Naive thymus-derived CD4-positive, alpha-beta T cell (primary cell): ENCODE measurements around the gene MGAT4A. TPM values are rescaled to one million over a fixed set of nuclear protein-coding genes. Genes with fewer than 3 reads are reported as not detected.

ENCODE experiments used
- ATAC-seq: fragments of 150-1000 bp; cut with Tn5 transposase; 2 replicates; pipeline ENCODE4 v1.10.0; 2021; ENCODE audit warnings: mild to moderate bottlenecking, moderate library complexity
- CTCF ChIA-PET: fragments of 350-600 bp; sonication (Branson Sonifier 250); formaldehyde crosslinking; loops from one replicate; lab custom pipeline; 2021; ENCODE audit warnings: antibody characterized with exemption; lab: Charles Lee
- POLR2A ChIA-PET: fragments of 350-600 bp; sonication (Branson Sonifier 250); formaldehyde crosslinking; loops from one replicate; lab custom pipeline; 2021; ENCODE audit warnings: antibody characterized with exemption, inconsistent platforms; lab: Charles Lee
- DNase-seq, 9 donors: peaks; one replicate each; pipeline versions ENCODE4 v3.0.0 to v3.0.0-alpha.2; 2020 to 2022; ENCODE audit warnings: mixed read lengths in 1 of 9
- H3K27ac ChIP-seq: one replicate; pipeline ENCODE4 v1.7.0; 2013; ENCODE audit warnings: mild to moderate bottlenecking, low read depth, low read length, moderate library complexity
- H3K27me3 ChIP-seq, 2 donors: one replicate each; pipeline ENCODE4 v1.7.0; 2013; ENCODE audit warnings: low read length in 2 of 2, mild to moderate bottlenecking in 2 of 2, moderate library complexity in 2 of 2; ENCODE audit not compliant: control insufficient read depth in 2 of 2, insufficient read depth in 2 of 2
- H3K36me3 ChIP-seq, 3 experiments: 1 replicate in 2 of 3; 2 replicates in 1 of 3; pipeline ENCODE4 v1.7.0; 2013; ENCODE audit warnings: low read length in 3 of 3, mild to moderate bottlenecking in 3 of 3, moderate library complexity in 1 of 3; ENCODE audit not compliant: insufficient read depth in 3 of 3, control insufficient read depth in 2 of 3
- H3K4me1 ChIP-seq, 2 donors: one replicate each; pipeline ENCODE4 v1.7.0; 2013; ENCODE audit warnings: low read length in 2 of 2, mild to moderate bottlenecking in 2 of 2, moderate library complexity in 1 of 2; ENCODE audit not compliant: control insufficient read depth in 2 of 2, insufficient read depth in 2 of 2
- H3K4me3 ChIP-seq: 2 replicates; pipeline ENCODE4 v1.7.0; 2013; ENCODE audit warnings: mild to moderate bottlenecking, low read length
- H3K9me3 ChIP-seq, 3 experiments: 1 replicate in 2 of 3; 2 replicates in 1 of 3; pipeline ENCODE4 v1.7.0; 2013; ENCODE audit warnings: low read length in 3 of 3; ENCODE audit not compliant: control insufficient read depth in 2 of 3
- H3K27ac Mint-ChIP-seq, 9 donors: one replicate each; pipeline ENCODE4 v1.8.0; 2020 to 2022; ENCODE audit warnings: mixed read lengths in 9 of 9, mild to moderate bottlenecking in 8 of 9, moderate library complexity in 5 of 9, inconsistent platforms in 2 of 9
- H3K27me3 Mint-ChIP-seq, 5 donors: one replicate each; pipeline ENCODE4 v1.8.0; 2021 to 2022; ENCODE audit warnings: mixed read lengths in 5 of 5, mild to moderate bottlenecking in 1 of 5
- H3K36me3 Mint-ChIP-seq, 5 donors: one replicate each; pipeline ENCODE4 v1.8.0; 2020 to 2022; ENCODE audit warnings: mixed read lengths in 5 of 5, mild to moderate bottlenecking in 3 of 5, inconsistent platforms in 1 of 5
- H3K4me1 Mint-ChIP-seq, 7 donors: one replicate each; pipeline ENCODE4 v1.8.0; 2020 to 2022; ENCODE audit warnings: mixed read lengths in 7 of 7, mild to moderate bottlenecking in 3 of 7, inconsistent platforms in 1 of 7
- H3K4me3 Mint-ChIP-seq, 10 donors: one replicate each; pipeline ENCODE4 v1.8.0; 2020 to 2022; ENCODE audit warnings: mild to moderate bottlenecking in 10 of 10, mixed read lengths in 10 of 10, moderate library complexity in 6 of 10, inconsistent platforms in 2 of 10
- H3K9me3 Mint-ChIP-seq, 11 donors: one replicate each; pipeline ENCODE4 v1.8.0; 2020 to 2022; ENCODE audit warnings: mixed read lengths in 11 of 11, mild to moderate bottlenecking in 4 of 11, inconsistent platforms in 1 of 11, moderate library complexity in 1 of 11
- intact Hi-C, 2 donors: fragments of 100-400 bp; cut with micrococcal nuclease; formaldehyde crosslinking; loops; one replicate each; pipeline ENCODE4 v1.15.1; 2023
- polyA plus RNA-seq, 2 donors: library from polyadenylated mRNA; unstranded; fragments of 300-500 nt; fragmentation: Illumina TruSeq; gene quantifications; one replicate each; pipeline ENCODE4 v1.2.3, GENCODE V29; 2021
- total RNA-seq, 6 experiments: library from RNA in 5 of 6; stranded (reverse) in 5 of 6; gene quantifications; 1 replicate in 5 of 6; 2 replicates in 1 of 6; pipeline ENCODE4 v1.2.3 and lab custom pipeline; 2021 to 2026

Gene MGAT4A
- total and polyA plus RNA-seq, 7 experiments from 2014 or later = 125 to 349 (median 262) TPM

- peaks cover 3 to 27% (median 13%) of the 10 kb centered on the region in 5 donors for H3K36me3 Mint-ChIP-seq
- Histone ChIP-seq H3K4me3 (no peak overlapping the region), H3K27ac (no peak overlapping the region), H3K36me3 (peaks cover 0 to 13% (median 0%) of the 10 kb centered on the region in 3 experiments), H3K4me1 (peaks cover 35 to 65% of the 10 kb centered on the region in 2 donors), H3K27me3 (no peaks in the 10 kb centered on the region), H3K9me3 (no peaks in the 10 kb centered on the region)
- H3K27me3 Mint-ChIP-seq = no peaks in the 10 kb centered on the region
- peak overlapping the region in 8 of 10 donors; percentile 7 to 72 (median 42) for H3K4me3 Mint-ChIP-seq
- POLR2A ChIA-PET = interaction anchor here (0.5 to 1.4 kb wide), 9 partner anchors 11 to 66 kb away, joined by 3 to 7 read pairs (median 4); no protein-coding TSS in a partner anchor
- H3K27ac Mint-ChIP-seq = peak overlapping the region in 7 of 9 donors; percentile 70 to 92 (median 78)
- no peak for ATAC-seq
- no peaks in the 10 kb centered on the region for H3K9me3 Mint-ChIP-seq
- CTCF ChIA-PET = no interaction called here
- DNase-seq = no peak
- H3K4me1 Mint-ChIP-seq = peaks cover 53 to 93% (median 89%) of the 10 kb centered on the region in 7 donors
- intact Hi-C loops = no loop called here
Measured at GRCh38 chr2:98705333-98705617, 25.7 kb downstream of the MGAT4A start.

GRCh38 chr2:98704499-98705332 lies 26.2 kb downstream of the MGAT4A start:
- intact Hi-C loops = no loop called here
- Mint-ChIP-seq H3K4me3 (peak overlapping the region in 9 of 10 donors; percentile 24 to 72 (median 43)), H3K27ac (peak overlapping the region in 8 of 9 donors; percentile 20 to 93 (median 82)), H3K27me3 (no peaks in the 10 kb centered on the region), H3K9me3 (no peaks in the 10 kb centered on the region), H3K4me1 (peaks cover 51 to 92% (median 87%) of the 10 kb centered on the region in 7 donors), H3K36me3 (peaks cover 3 to 26% (median 11%) of the 10 kb centered on the region in 5 donors)
- POLR2A ChIA-PET = interaction anchor here (0.5 to 1.4 kb wide), 9 partner anchors 11 to 119 kb away, joined by 3 to 7 read pairs (median 3); no protein-coding TSS in a partner anchor
- no peaks in the 10 kb centered on the region for H3K9me3 ChIP-seq
- peaks cover 0 to 15% (median 0%) of the 10 kb centered on the region in 3 experiments for H3K36me3 ChIP-seq
- DNase-seq = no peak
- H3K4me1 ChIP-seq = peaks cover 30 to 64% of the 10 kb centered on the region in 2 donors
- no peak overlapping the region for H3K4me3 ChIP-seq
- CTCF ChIA-PET = interaction anchor here (1.0 to 1.7 kb wide), 3 partner anchors 8 to 55 kb away, joined by 3 to 5 read pairs (median 3); no protein-coding TSS in a partner anchor
- no peaks in the 10 kb centered on the region for H3K27me3 ChIP-seq
- H3K27ac ChIP-seq = peak overlapping the region; percentile 62
- ATAC-seq = no peak

DNA sequence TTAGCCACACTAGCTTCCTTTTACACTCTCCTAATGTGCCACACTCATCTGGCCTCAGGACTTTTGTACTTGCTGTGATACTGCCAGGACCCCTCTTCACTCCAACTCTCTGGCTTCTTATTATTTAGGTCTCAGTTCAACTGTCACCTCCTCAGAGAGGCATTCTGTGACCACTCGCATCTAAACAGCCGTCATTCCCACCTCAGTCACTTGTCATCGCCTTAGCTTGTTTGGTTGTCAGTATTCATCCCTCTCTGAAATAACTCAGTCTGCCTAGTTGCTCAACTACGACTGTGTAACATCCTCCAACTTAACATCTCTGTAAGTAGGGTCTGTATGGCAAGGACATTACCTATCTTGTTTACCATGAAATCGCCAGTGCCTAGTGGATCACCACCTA lies 27.2 kb downstream of the MGAT4A start:
- Mint-ChIP-seq H3K9me3 (no peaks in the 10 kb centered on the region), H3K4me3 (peak overlapping the region; percentile 0 to 77 (median 62)), H3K27me3 (no peaks in the 10 kb centered on the region), H3K27ac (peak overlapping the region; percentile 64 to 93 (median 75)), H3K4me1 (peaks cover 48 to 92% (median 86%) of the 10 kb centered on the region in 7 donors), H3K36me3 (peaks cover 5 to 25% (median 11%) of the 10 kb centered on the region in 5 donors)
- CTCF ChIA-PET = interaction anchor here (1.0 to 1.7 kb wide), 3 partner anchors 9 to 54 kb away, joined by 3 to 5 read pairs (median 3); no protein-coding TSS in a partner anchor
- Histone ChIP-seq H3K9me3 (no peaks in the 10 kb centered on the region), H3K36me3 (peaks cover 0 to 16% (median 0%) of the 10 kb centered on the region in 3 experiments), H3K27ac (peak overlapping the region; percentile 62), H3K27me3 (no peaks in the 10 kb centered on the region), H3K4me1 (peaks cover 20 to 64% of the 10 kb centered on the region in 2 donors), H3K4me3 (no peak overlapping the region)
- DNase-seq (no peak), ATAC-seq (no peak)
- POLR2A ChIA-PET = interaction anchor here (0.6 to 1.4 kb wide), 7 partner anchors 8 to 68 kb away, joined by 3 to 7 read pairs (median 5); no protein-coding TSS in a partner anchor
- intact Hi-C loops = loop anchor here in 1 of 2 donors (1.0 to 2.0 kb wide), 2 partner anchors 47 to 54 kb away; no protein-coding TSS in a partner anchor

GRCh38 chr2:98702858-98703620 lies 27.9 kb downstream of the MGAT4A start:
- H3K36me3 Mint-ChIP-seq = peaks cover 7 to 30% (median 15%) of the 10 kb centered on the region in 5 donors
- POLR2A ChIA-PET = interaction anchor here (0.9 to 1.4 kb wide), 5 partner anchors 9 to 69 kb away, joined by 4 to 7 read pairs (median 5); no protein-coding TSS in a partner anchor
- intact Hi-C loops = loop anchor here in 1 of 2 donors (1.0 to 2.0 kb wide), 2 partner anchors 46 to 54 kb away; no protein-coding TSS in a partner anchor

DNA sequence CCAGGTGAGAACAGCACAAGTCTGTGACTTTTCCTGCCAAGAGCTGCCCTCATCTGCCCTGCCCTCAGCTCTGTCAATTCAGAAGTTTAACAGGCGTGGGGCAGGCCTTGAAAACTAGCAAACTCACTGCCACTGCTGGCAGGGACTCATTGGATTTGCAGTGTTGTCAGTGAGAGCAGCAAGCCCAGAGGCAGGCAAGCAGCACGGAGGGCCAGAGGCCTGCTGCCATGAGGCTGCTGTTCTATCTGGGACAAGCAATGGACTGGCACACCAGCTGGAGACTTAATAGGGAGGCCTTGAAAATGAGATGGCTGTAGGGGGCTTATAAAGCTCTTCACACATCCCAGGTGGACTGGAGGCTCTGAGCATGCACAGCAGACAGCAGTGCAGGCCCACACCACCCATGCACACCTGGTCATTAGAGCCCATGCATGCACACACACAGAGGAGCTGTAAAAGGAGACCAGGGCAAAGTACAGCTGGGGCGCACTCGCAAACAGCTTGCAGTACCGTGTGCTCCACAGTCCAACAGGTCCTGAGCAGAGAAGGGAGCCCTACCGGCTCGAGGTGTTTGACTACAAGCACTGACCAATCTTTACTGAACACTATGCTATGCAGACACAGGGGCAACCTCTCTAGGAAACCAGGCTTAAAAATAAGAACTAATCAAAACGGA lies 28.7 kb downstream of the MGAT4A start:
- Mint-ChIP-seq H3K36me3 (peaks cover 7 to 28% (median 11%) of the 10 kb centered on the region in 5 donors), H3K9me3 (no peaks in the 10 kb centered on the region), H3K4me1 (peaks cover 47 to 92% (median 84%) of the 10 kb centered on the region in 7 donors), H3K4me3 (peak overlapping the region in 9 of 10 donors; percentile 46 to 77 (median 62)), H3K27ac (peak overlapping the region; percentile 48 to 93 (median 75)), H3K27me3 (no peaks in the 10 kb centered on the region)
- ChIA-PET POLR2A (interaction anchor here (0.8 to 1.3 kb wide), 4 partner anchors 19 to 182 kb away, joined by 3 to 4 read pairs (median 3); no protein-coding TSS in a partner anchor), CTCF (interaction anchor here (1.4 kb wide), 1 partner anchor 53 kb away, joined by 4 read pairs; no protein-coding TSS in a partner anchor)
- Histone ChIP-seq H3K4me3 (no peak overlapping the region), H3K9me3 (no peaks in the 10 kb centered on the region), H3K27ac (peak overlapping the region; percentile 62), H3K36me3 (peaks cover 0 to 17% (median 0%) of the 10 kb centered on the region in 3 experiments), H3K27me3 (no peaks in the 10 kb centered on the region), H3K4me1 (peaks cover 18 to 56% of the 10 kb centered on the region in 2 donors)
- no peak for DNase-seq
- intact Hi-C loops = loop anchor here in 1 of 2 donors (2.0 kb wide), 1 partner anchor 45 kb away; no protein-coding TSS in a partner anchor
- ATAC-seq = peak; percentile 26

More at GRCh38 chr2:98702858-98703620, 27.9 kb downstream of the MGAT4A start:
- Mint-ChIP-seq H3K9me3 (no peaks in the 10 kb centered on the region), H3K4me1 (peaks cover 48 to 92% (median 85%) of the 10 kb centered on the region in 7 donors), H3K27me3 (no peaks in the 10 kb centered on the region), H3K4me3 (peak overlapping the region in 9 of 10 donors; percentile 46 to 77 (median 67)), H3K27ac (peak overlapping the region in 8 of 9 donors; percentile 55 to 93 (median 82))
- H3K4me1 ChIP-seq = peaks cover 18 to 62% of the 10 kb centered on the region in 2 donors
- no peak for ATAC-seq
- H3K9me3 ChIP-seq = no peaks in the 10 kb centered on the region
- CTCF ChIA-PET = interaction anchor here (1.4 to 1.7 kb wide), 2 partner anchors 54 kb away, joined by 4 to 5 read pairs; no protein-coding TSS in a partner anchor
- no peak overlapping the region for H3K4me3 ChIP-seq
- DNase-seq = no peak
- H3K27ac ChIP-seq = peak overlapping the region; percentile 62
- H3K36me3 ChIP-seq = peaks cover 0 to 16% (median 0%) of the 10 kb centered on the region in 3 experiments
- no peaks in the 10 kb centered on the region for H3K27me3 ChIP-seq
